IPS-18c (cell line): ENCODE data around the gene CD52.
"Not testable (repeated sequence)": the region's sequence is repeated elsewhere in the genome, so short reads cannot be mapped to it uniquely, and the experiment has no call there.

Source experiments
- H3K4me3 ChIP-seq: 2 replicates; pipeline ENCODE4 v1.7.0; 2013; ENCODE audit warnings: low read depth, mild to moderate bottlenecking, low read length, moderate library complexity; ENCODE audit not compliant: insufficient read depth
- H3K9me3 ChIP-seq: one replicate; pipeline ENCODE4 v1.6.1; 2013; ENCODE audit warnings: mild to moderate bottlenecking, low read length, moderate library complexity; ENCODE audit not compliant: control insufficient read depth, insufficient read depth

CD52 gene

GRCh38 chr1:26293911-26294463 lies 23.8 kb upstream of the CD52 start:
- no peak overlapping the region for H3K4me3 ChIP-seq
- no peaks in the 10 kb centered on the region for H3K9me3 ChIP-seq

- H3K9me3 ChIP-seq, result no peaks in the 10 kb centered on the region
- no peak overlapping the region for H3K4me3 ChIP-seq
These were observed 22.3 kb upstream of the CD52 start for GRCh38 chr1:26295194-26296138.

GRCh38 chr1:26296340-26297056 lies 21.3 kb upstream of the CD52 start:
- H3K9me3 ChIP-seq, result no peaks in the 10 kb centered on the region
- H3K4me3 ChIP-seq, result no peak overlapping the region

GRCh38 chr1:26297057-26297790 lies 20.5 kb upstream of the CD52 start:
- H3K9me3 ChIP-seq, result no peaks in the 10 kb centered on the region
- no peak overlapping the region for H3K4me3 ChIP-seq

GRCh38 chr1:26297791-26298124 lies 20.0 kb upstream of the CD52 start:
- Histone ChIP-seq H3K4me3 (no peak overlapping the region), H3K9me3 (no peaks in the 10 kb centered on the region)

GRCh38 chr1:26300578-26301275 lies 17.0 kb upstream of the CD52 start:
- Histone ChIP-seq H3K4me3 (no peak overlapping the region), H3K9me3 (no peaks in the 10 kb centered on the region)

GRCh38 chr1:26302733-26303405 lies 14.9 kb upstream of the CD52 start:
- Histone ChIP-seq H3K9me3 (no peaks in the 10 kb centered on the region), H3K4me3 (no peak overlapping the region)

- H3K9me3 ChIP-seq, result no peaks in the 10 kb centered on the region
- H3K4me3 ChIP-seq, result peak overlapping the region; percentile 72
These were observed 12.0 kb upstream of the CD52 start for GRCh38 chr1:26305667-26306289.

GRCh38 chr1:26306290-26307229 lies 11.2 kb upstream of the CD52 start, which contains the start of gene UBXN11:
Gene UBXN11 (minus strand): TSS chr1:26306636. CDS start chr1:26302883, 3,753 bp downstream.
- Histone ChIP-seq H3K9me3 (no peaks in the 10 kb centered on the region), H3K4me3 (peak within 1 kb of the TSS; percentile 72)

GRCh38 chr1:26307363-26307781 lies 10.4 kb upstream of the CD52 start:
- H3K9me3 ChIP-seq, result no peaks in the 10 kb centered on the region
- H3K4me3 ChIP-seq, result no peak overlapping the region

- not testable (repeated sequence) for H3K4me3 ChIP-seq, H3K9me3 ChIP-seq
These were observed 9.5 kb upstream of the CD52 start for GRCh38 chr1:26307966-26308899.

GRCh38 chr1:26314501-26314900 lies 3.3 kb upstream of the CD52 start:
- Histone ChIP-seq H3K4me3 (no peak overlapping the region), H3K9me3 (no peaks in the 10 kb centered on the region)

GRCh38 chr1:26315874-26316850 lies 1.6 kb upstream of the CD52 start:
- Histone ChIP-seq H3K9me3 (no peaks in the 10 kb centered on the region), H3K4me3 (no peak overlapping the region)
